Gastroesophageal sphincter (tissue), 3 donors: Measurements from ENCODE around the gene SMCO4.
"Not testable (repeated sequence)": the region's sequence is repeated elsewhere in the genome, so short reads cannot be mapped to it uniquely, and the experiment has no call there.

ENCODE experiments used
- EP300 ChIP-seq: sonication (generic); formaldehyde crosslinking; IDR thresholded peaks from one replicate; pipeline ENCODE4 v1.6.1; 2017; ENCODE audit warnings: antibody characterized with exemption, mild to moderate bottlenecking
- POLR2A ChIP-seq, 2 donors: fragments of 450-650 bp; IDR thresholded peaks; one replicate each; pipeline ENCODE4 v1.6.1; 2017; ENCODE audit warnings: antibody characterized with exemption in 2 of 2, mild to moderate bottlenecking in 2 of 2, moderate library complexity in 1 of 2
- POLR2AphosphoS5 ChIP-seq: sonication (generic); formaldehyde crosslinking; IDR thresholded peaks from one replicate; pipeline ENCODE4 v1.6.1; 2017; ENCODE audit warnings: antibody characterized with exemption
- TF ChIP-seq, protein P1 (sequence below), 4 experiments: fragments of 200-600 bp in 2 of 4; fragments of 450-650 bp in 2 of 4; sonication (generic) in 1 of 4; IDR thresholded peaks; one replicate each; pipeline ENCODE4 v1.5.1; 2017 to 2019; ENCODE audit warnings: antibody characterized with exemption in 4 of 4, mild to moderate bottlenecking in 2 of 4, moderate library complexity in 2 of 4

DNA sequence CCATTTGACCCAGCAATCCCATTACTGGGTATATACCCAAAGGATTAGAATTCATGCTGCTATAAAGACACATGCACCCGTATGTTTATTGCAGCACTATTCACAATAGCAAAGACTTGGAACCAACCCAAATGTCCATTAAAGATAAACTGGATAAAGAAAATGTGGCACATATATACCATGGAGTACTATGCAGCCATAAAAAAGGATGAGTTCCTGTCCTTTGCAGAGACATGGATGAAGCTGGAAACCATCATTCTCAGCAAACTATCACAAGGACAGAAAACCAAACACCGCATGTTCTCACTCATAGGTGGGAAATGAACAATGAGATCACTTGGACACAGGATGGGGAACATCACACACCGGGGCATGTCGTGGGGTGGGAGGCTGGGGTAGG, 79.5 kb downstream of the SMCO4 start:
- TF ChIP-seq, protein P1, sequence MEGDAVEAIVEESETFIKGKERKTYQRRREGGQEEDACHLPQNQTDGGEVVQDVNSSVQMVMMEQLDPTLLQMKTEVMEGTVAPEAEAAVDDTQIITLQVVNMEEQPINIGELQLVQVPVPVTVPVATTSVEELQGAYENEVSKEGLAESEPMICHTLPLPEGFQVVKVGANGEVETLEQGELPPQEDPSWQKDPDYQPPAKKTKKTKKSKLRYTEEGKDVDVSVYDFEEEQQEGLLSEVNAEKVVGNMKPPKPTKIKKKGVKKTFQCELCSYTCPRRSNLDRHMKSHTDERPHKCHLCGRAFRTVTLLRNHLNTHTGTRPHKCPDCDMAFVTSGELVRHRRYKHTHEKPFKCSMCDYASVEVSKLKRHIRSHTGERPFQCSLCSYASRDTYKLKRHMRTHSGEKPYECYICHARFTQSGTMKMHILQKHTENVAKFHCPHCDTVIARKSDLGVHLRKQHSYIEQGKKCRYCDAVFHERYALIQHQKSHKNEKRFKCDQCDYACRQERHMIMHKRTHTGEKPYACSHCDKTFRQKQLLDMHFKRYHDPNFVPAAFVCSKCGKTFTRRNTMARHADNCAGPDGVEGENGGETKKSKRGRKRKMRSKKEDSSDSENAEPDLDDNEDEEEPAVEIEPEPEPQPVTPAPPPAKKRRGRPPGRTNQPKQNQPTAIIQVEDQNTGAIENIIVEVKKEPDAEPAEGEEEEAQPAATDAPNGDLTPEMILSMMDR (IDR thresholded peaks at IDR 0.05) = not testable (repeated sequence)
- not testable (repeated sequence) for TF ChIP-seq POLR2A (IDR thresholded peaks at IDR 0.05); EP300; POLR2AphosphoS5
